CD8-positive, alpha-beta memory T cell (primary cell): ENCODE results near the gene ZNF44. TPM values are rescaled to one million over a fixed set of nuclear protein-coding genes. Genes with fewer than 3 reads are reported as not detected.

Source experiments
- CTCF ChIA-PET: fragments of 350-600 bp; sonication (Branson Sonifier 250); formaldehyde crosslinking; loops from one replicate; lab custom pipeline; 2021; ENCODE audit warnings: antibody characterized with exemption; lab: Charles Lee
- POLR2A ChIA-PET: fragments of 350-600 bp; sonication (Branson Sonifier 250); formaldehyde crosslinking; loops from one replicate; lab custom pipeline; 2021; ENCODE audit warnings: antibody characterized with exemption; lab: Charles Lee
- DNase-seq, 5 donors: peaks; one replicate each; pipeline versions ENCODE4 v3.0.0 to v3.0.0-alpha.2; 2020 to 2022; ENCODE audit warnings: mixed read lengths in 1 of 5
- H3K27ac ChIP-seq: one replicate; pipeline ENCODE4 v1.7.0; 2013; ENCODE audit warnings: low read depth, mild to moderate bottlenecking, low read length, moderate library complexity
- H3K27me3 ChIP-seq: 2 replicates; pipeline ENCODE4 v1.7.0; 2013; ENCODE audit warnings: low read length, mild to moderate bottlenecking; ENCODE audit not compliant: insufficient read depth, poor library complexity, severe bottlenecking
- H3K36me3 ChIP-seq: 2 replicates; pipeline ENCODE4 v1.7.0; 2013; ENCODE audit warnings: mild to moderate bottlenecking, low read length, moderate library complexity; ENCODE audit not compliant: insufficient read depth
- H3K4me1 ChIP-seq: 2 replicates; pipeline ENCODE4 v1.7.0; 2013; ENCODE audit warnings: mild to moderate bottlenecking, low read length, moderate library complexity; ENCODE audit not compliant: insufficient read depth
- H3K4me3 ChIP-seq: 2 replicates; pipeline ENCODE4 v1.7.0; 2013; ENCODE audit warnings: mild to moderate bottlenecking, low read length
- H3K9me3 ChIP-seq: 2 replicates; pipeline ENCODE4 v1.7.0; 2013; ENCODE audit warnings: mild to moderate bottlenecking, low read length
- H3K27ac Mint-ChIP-seq, 8 donors: one replicate each; pipeline ENCODE4 v1.8.0; 2020 to 2021; ENCODE audit warnings: mixed read lengths in 8 of 8, mild to moderate bottlenecking in 6 of 8, inconsistent platforms in 3 of 8, moderate library complexity in 3 of 8
- H3K27me3 Mint-ChIP-seq, 2 donors: one replicate each; pipeline ENCODE4 v1.8.0; 2020 to 2021; ENCODE audit warnings: mixed read lengths in 2 of 2, mild to moderate bottlenecking in 1 of 2, moderate library complexity in 1 of 2
- H3K36me3 Mint-ChIP-seq, 3 donors: one replicate each; pipeline ENCODE4 v1.8.0; 2020 to 2021; ENCODE audit warnings: mixed read lengths in 3 of 3, inconsistent platforms in 1 of 3, mild to moderate bottlenecking in 1 of 3
- H3K4me1 Mint-ChIP-seq, 3 donors: one replicate each; pipeline ENCODE4 v1.8.0; 2020 to 2021; ENCODE audit warnings: mixed read lengths in 3 of 3, inconsistent platforms in 1 of 3, mild to moderate bottlenecking in 1 of 3
- H3K4me3 Mint-ChIP-seq, 7 donors: one replicate each; pipeline ENCODE4 v1.8.0; 2020 to 2021; ENCODE audit warnings: mixed read lengths in 7 of 7, mild to moderate bottlenecking in 6 of 7, moderate library complexity in 4 of 7, inconsistent platforms in 2 of 7
- H3K9me3 Mint-ChIP-seq, 5 donors: one replicate each; pipeline ENCODE4 v1.8.0; 2020 to 2022; ENCODE audit warnings: mixed read lengths in 5 of 5, mild to moderate bottlenecking in 3 of 5, moderate library complexity in 2 of 5, inconsistent platforms in 1 of 5
- polyA plus RNA-seq: library from polyadenylated mRNA; unstranded; fragments of 300-500 nt; fragmentation: Illumina TruSeq; gene quantifications from one replicate; pipeline ENCODE4 v1.2.3, GENCODE V29; 2021
- total RNA-seq, 2 experiments: library from RNA; stranded (reverse); gene quantifications; one replicate each; pipeline ENCODE4 v1.2.3, GENCODE V29; 2021

ZNF44 gene
- total and polyA plus RNA-seq, 3 experiments from 2014 or later: 12.3 to 27.8 (median 12.6) TPM

GRCh38 chr19:12284226-12284625 lies 10.5 kb downstream of the ZNF44 start:
- CTCF ChIA-PET: no interaction called here
- H3K9me3 ChIP-seq: peaks cover 5% of the 10 kb centered on the region
- no peaks in the 10 kb centered on the region for H3K36me3 ChIP-seq
- no peak for DNase-seq
- H3K4me3 ChIP-seq: no peak overlapping the region
- peaks cover 6 to 45% (median 24%) of the 10 kb centered on the region in 3 donors for H3K36me3 Mint-ChIP-seq
- peaks cover 18% of the 10 kb centered on the region for H3K4me1 ChIP-seq
- H3K27ac Mint-ChIP-seq: peak overlapping the region in 1 of 8 donors; percentile 32
- no peak overlapping the region for H3K27ac ChIP-seq
- peaks cover 52 to 66% (median 59%) of the 10 kb centered on the region in 3 donors for H3K4me1 Mint-ChIP-seq
- H3K27me3 ChIP-seq: no peaks in the 10 kb centered on the region
- no peak overlapping the region for H3K4me3 Mint-ChIP-seq
- peaks cover 0 to 1% of the 10 kb centered on the region in 2 donors for H3K27me3 Mint-ChIP-seq
- POLR2A ChIA-PET: no interaction called here
- H3K9me3 Mint-ChIP-seq: peaks cover 3 to 16% (median 13%) of the 10 kb centered on the region in 5 donors

GRCh38 chr19:12278713-12279112 lies 16.0 kb downstream of the ZNF44 start:
- Histone ChIP-seq H3K9me3 (peaks cover 27% of the 10 kb centered on the region), H3K4me3 (no peak overlapping the region), H3K4me1 (peaks cover 10% of the 10 kb centered on the region), H3K36me3 (peaks cover 21% of the 10 kb centered on the region), H3K27me3 (no peaks in the 10 kb centered on the region), H3K27ac (no peak overlapping the region)
- peak overlapping the region in 2 of 8 donors; percentile 17 to 50 for H3K27ac Mint-ChIP-seq
- ChIA-PET POLR2A (interaction anchor here (1.0 kb wide), 1 partner anchor 12 kb away, joined by 3 read pairs; no protein-coding TSS in a partner anchor), CTCF (no interaction called here)
- DNase-seq: no peak
- peaks cover 40 to 77% (median 72%) of the 10 kb centered on the region in 3 donors for H3K36me3 Mint-ChIP-seq
- no peak overlapping the region for H3K4me3 Mint-ChIP-seq
- H3K4me1 Mint-ChIP-seq: peaks cover 49 to 64% (median 52%) of the 10 kb centered on the region in 3 donors
- peaks cover 42 to 61% (median 52%) of the 10 kb centered on the region in 5 donors for H3K9me3 Mint-ChIP-seq
- peaks cover 0 to 1% of the 10 kb centered on the region in 2 donors for H3K27me3 Mint-ChIP-seq

GRCh38 chr19:12272980-12273901 lies 21.4 kb downstream of the ZNF44 start:
- Histone ChIP-seq H3K9me3 (peaks cover 57% of the 10 kb centered on the region), H3K4me3 (peak overlapping the region; percentile 5), H3K27me3 (no peaks in the 10 kb centered on the region), H3K27ac (no peak overlapping the region), H3K4me1 (no peaks in the 10 kb centered on the region), H3K36me3 (peaks cover 42% of the 10 kb centered on the region)
- DNase-seq: no peak
- ChIA-PET POLR2A (no interaction called here), CTCF (interaction anchor here (0.7 kb wide), 1 partner anchor 387 kb away, joined by 3 read pairs; no protein-coding TSS in a partner anchor)
- H3K9me3 Mint-ChIP-seq: peaks cover 53 to 92% (median 87%) of the 10 kb centered on the region in 5 donors
- H3K36me3 Mint-ChIP-seq: peaks cover 49 to 80% (median 79%) of the 10 kb centered on the region in 3 donors
- H3K27ac Mint-ChIP-seq: no peak overlapping the region
- no peak overlapping the region for H3K4me3 Mint-ChIP-seq
- no peaks in the 10 kb centered on the region for H3K27me3 Mint-ChIP-seq
- peaks cover 10 to 18% (median 10%) of the 10 kb centered on the region in 3 donors for H3K4me1 Mint-ChIP-seq

- Histone ChIP-seq H3K36me3 (peaks cover 42% of the 10 kb centered on the region), H3K4me1 (no peaks in the 10 kb centered on the region), H3K9me3 (peaks cover 57% of the 10 kb centered on the region), H3K27ac (no peak overlapping the region), H3K4me3 (peak overlapping the region; percentile 5), H3K27me3 (no peaks in the 10 kb centered on the region)
- H3K4me1 Mint-ChIP-seq: peaks cover 6 to 12% (median 8%) of the 10 kb centered on the region in 3 donors
- no peaks in the 10 kb centered on the region for H3K27me3 Mint-ChIP-seq
- no peak for DNase-seq
- H3K4me3 Mint-ChIP-seq: no peak overlapping the region
- H3K27ac Mint-ChIP-seq: no peak overlapping the region
- CTCF ChIA-PET: no interaction called here
- H3K9me3 Mint-ChIP-seq: peaks cover 53 to 95% (median 87%) of the 10 kb centered on the region in 5 donors
- H3K36me3 Mint-ChIP-seq: peaks cover 46 to 77% (median 75%) of the 10 kb centered on the region in 3 donors
- POLR2A ChIA-PET: no interaction called here
Observed at GRCh38 chr19:12272386-12272785, 22.3 kb downstream of the ZNF44 start.

- Histone ChIP-seq H3K36me3 (peaks cover 29% of the 10 kb centered on the region), H3K4me1 (no peaks in the 10 kb centered on the region), H3K9me3 (peaks cover 51% of the 10 kb centered on the region), H3K27me3 (no peaks in the 10 kb centered on the region), H3K4me3 (no peak overlapping the region), H3K27ac (no peak overlapping the region)
- CTCF ChIA-PET: no interaction called here
- Mint-ChIP-seq H3K4me3 (no peak overlapping the region), H3K4me1 (no peaks in the 10 kb centered on the region), H3K9me3 (peaks cover 43 to 93% (median 80%) of the 10 kb centered on the region in 5 donors), H3K27ac (no peak overlapping the region), H3K36me3 (peaks cover 33 to 65% (median 61%) of the 10 kb centered on the region in 3 donors), H3K27me3 (no peaks in the 10 kb centered on the region)
- no peak for DNase-seq
- POLR2A ChIA-PET: no interaction called here
Observed at GRCh38 chr19:12270854-12271253, 23.8 kb downstream of the ZNF44 start.

GRCh38 chr19:12265921-12266704 lies 28.6 kb downstream of the ZNF44 start:
- Histone ChIP-seq H3K9me3 (peaks cover 23% of the 10 kb centered on the region), H3K27ac (no peak overlapping the region), H3K27me3 (no peaks in the 10 kb centered on the region), H3K4me1 (no peaks in the 10 kb centered on the region), H3K4me3 (no peak overlapping the region), H3K36me3 (peaks cover 7% of the 10 kb centered on the region)
- Mint-ChIP-seq H3K4me3 (no peak overlapping the region), H3K27ac (no peak overlapping the region), H3K36me3 (peaks cover 5 to 48% (median 28%) of the 10 kb centered on the region in 3 donors), H3K4me1 (no peaks in the 10 kb centered on the region), H3K27me3 (no peaks in the 10 kb centered on the region), H3K9me3 (peaks cover 21 to 89% (median 63%) of the 10 kb centered on the region in 5 donors)
- ChIA-PET POLR2A (interaction anchor here (0.8 kb wide), 1 partner anchor 81 kb away, joined by 3 read pairs; no protein-coding TSS in a partner anchor), CTCF (no interaction called here)
- no peak for DNase-seq

GRCh38 chr19:12261554-12261953 lies 33.1 kb downstream of the ZNF44 start:
- Mint-ChIP-seq H3K27ac (no peak overlapping the region), H3K4me1 (peaks cover 0 to 7% (median 4%) of the 10 kb centered on the region in 3 donors), H3K4me3 (no peak overlapping the region), H3K9me3 (peaks cover 4 to 85% (median 48%) of the 10 kb centered on the region in 5 donors), H3K27me3 (peaks cover 0 to 1% of the 10 kb centered on the region in 2 donors), H3K36me3 (peaks cover 0 to 42% (median 6%) of the 10 kb centered on the region in 3 donors)
- POLR2A ChIA-PET: no interaction called here
- no peak overlapping the region for H3K4me3 ChIP-seq
- peaks cover 10% of the 10 kb centered on the region for H3K9me3 ChIP-seq
- no peaks in the 10 kb centered on the region for H3K36me3 ChIP-seq
- CTCF ChIA-PET: no interaction called here
- H3K27me3 ChIP-seq: no peaks in the 10 kb centered on the region
- H3K27ac ChIP-seq: no peak overlapping the region
- no peak for DNase-seq
- no peaks in the 10 kb centered on the region for H3K4me1 ChIP-seq
